Suprapubic skin (tissue), 4 donors: ENCODE data around the gene MB21D2.

Experiments used
- EP300 ChIP-seq: sonication (generic); formaldehyde crosslinking; IDR thresholded peaks from one replicate; pipeline ENCODE4 v1.6.1; 2017; ENCODE audit warnings: antibody characterized with exemption
- POLR2A ChIP-seq, 2 donors: fragments of 450-650 bp; IDR thresholded peaks; one replicate each; pipeline ENCODE4 v1.6.1; 2017; ENCODE audit warnings: antibody characterized with exemption in 2 of 2, mild to moderate bottlenecking in 2 of 2, moderate library complexity in 2 of 2
- POLR2AphosphoS5 ChIP-seq, 3 donors: sonication (generic); formaldehyde crosslinking; IDR thresholded peaks; one replicate each; pipeline ENCODE4 v1.6.1; 2017; ENCODE audit warnings: antibody characterized with exemption in 3 of 3
- TF ChIP-seq, protein P1 (sequence below), 2 donors: fragments of 200-600 bp in 1 of 2; fragments of 450-650 bp in 1 of 2; sonication (generic) in 1 of 2; IDR thresholded peaks; one replicate each; pipeline ENCODE4 v1.5.1; 2016 to 2019; ENCODE audit warnings: antibody characterized with exemption in 2 of 2, mild to moderate bottlenecking in 1 of 2, moderate library complexity in 1 of 2

DNA sequence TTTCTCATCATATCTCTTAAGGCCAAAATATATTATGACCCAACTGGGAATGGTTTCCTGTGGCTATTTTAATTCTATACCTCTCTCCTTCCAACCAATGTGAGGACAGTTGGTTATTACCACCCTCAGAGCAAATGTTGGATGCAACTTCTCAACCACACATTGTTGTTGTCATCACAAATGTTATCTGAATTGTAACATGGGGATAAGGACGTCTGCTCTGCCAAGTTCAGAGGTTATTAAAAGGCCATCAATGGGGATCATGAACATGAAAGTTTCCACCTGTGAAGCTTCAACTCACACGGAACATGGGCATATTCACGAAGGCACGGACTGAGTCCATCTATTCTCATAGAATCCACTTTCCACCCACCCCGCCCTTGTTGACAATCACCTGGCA is 46.8 kb downstream of the MB21D2 start:
- TF ChIP-seq, protein P1, sequence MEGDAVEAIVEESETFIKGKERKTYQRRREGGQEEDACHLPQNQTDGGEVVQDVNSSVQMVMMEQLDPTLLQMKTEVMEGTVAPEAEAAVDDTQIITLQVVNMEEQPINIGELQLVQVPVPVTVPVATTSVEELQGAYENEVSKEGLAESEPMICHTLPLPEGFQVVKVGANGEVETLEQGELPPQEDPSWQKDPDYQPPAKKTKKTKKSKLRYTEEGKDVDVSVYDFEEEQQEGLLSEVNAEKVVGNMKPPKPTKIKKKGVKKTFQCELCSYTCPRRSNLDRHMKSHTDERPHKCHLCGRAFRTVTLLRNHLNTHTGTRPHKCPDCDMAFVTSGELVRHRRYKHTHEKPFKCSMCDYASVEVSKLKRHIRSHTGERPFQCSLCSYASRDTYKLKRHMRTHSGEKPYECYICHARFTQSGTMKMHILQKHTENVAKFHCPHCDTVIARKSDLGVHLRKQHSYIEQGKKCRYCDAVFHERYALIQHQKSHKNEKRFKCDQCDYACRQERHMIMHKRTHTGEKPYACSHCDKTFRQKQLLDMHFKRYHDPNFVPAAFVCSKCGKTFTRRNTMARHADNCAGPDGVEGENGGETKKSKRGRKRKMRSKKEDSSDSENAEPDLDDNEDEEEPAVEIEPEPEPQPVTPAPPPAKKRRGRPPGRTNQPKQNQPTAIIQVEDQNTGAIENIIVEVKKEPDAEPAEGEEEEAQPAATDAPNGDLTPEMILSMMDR (IDR thresholded peaks at IDR 0.05) = no peak
- TF ChIP-seq POLR2A (IDR thresholded peaks at IDR 0.05) (no peak), EP300 (no peak), POLR2AphosphoS5 (IDR thresholded peaks at IDR 0.05) (no peak)
